B cell (primary cell): ENCODE data around the gene DOCK8. TPM values are rescaled to one million over a fixed set of nuclear protein-coding genes. Genes with fewer than 3 reads are reported as not detected.

Source experiments
- ATAC-seq: fragments of 200-7000 bp; cut with Tn5 transposase; one replicate; pipeline ENCODE4 v1.10.0; 2021; ENCODE audit warnings: low read depth, mild to moderate bottlenecking, moderate number of reproducible peaks, moderate library complexity
- CTCF ChIA-PET: fragments of 350-600 bp; sonication (Branson Sonifier 250); formaldehyde crosslinking; loops from one replicate; lab custom pipeline; 2021; ENCODE audit warnings: antibody characterized with exemption, inconsistent platforms; lab: Charles Lee
- POLR2A ChIA-PET: fragments of 350-600 bp; sonication (Branson Sonifier 250); formaldehyde crosslinking; loops from one replicate; lab custom pipeline; 2021; ENCODE audit warnings: antibody characterized with exemption; lab: Charles Lee
- DNase-seq: peaks from one replicate; pipeline ENCODE4 v3.0.0; 2013
- H2AFZ ChIP-seq: 2 replicates; pipeline ENCODE4 v1.6.1; 2012; ENCODE audit warnings: mild to moderate bottlenecking, low read depth, low read length; ENCODE audit not compliant: insufficient read depth, poor library complexity, severe bottlenecking
- H3K27ac ChIP-seq, 2 donors: 1 replicate in 1 of 2; 2 replicates in 1 of 2; pipeline ENCODE4 v1.5.1; 2012 to 2013; ENCODE audit warnings: low read length in 2 of 2, mild to moderate bottlenecking in 2 of 2, moderate library complexity in 1 of 2
- H3K27me3 ChIP-seq, 4 experiments: fragments of 200-600 bp in 1 of 4; sonication (generic) in 1 of 4; replicated peaks in 1 of 4; 1 replicate in 2 of 4; 2 replicates in 2 of 4; pipeline versions ENCODE4 v1.6.1 to v1.7.0; 2013 to 2016; ENCODE audit warnings: low read length in 3 of 4, mild to moderate bottlenecking in 2 of 4, mixed read lengths in 1 of 4, moderate library complexity in 1 of 4; ENCODE audit not compliant: insufficient read depth in 4 of 4, control insufficient read depth in 3 of 4; ENCODE audit errors: control extremely low read depth in 1 of 4
- H3K36me3 ChIP-seq, 2 experiments: replicated peaks in 1 of 2; 1 replicate in 1 of 2; 2 replicates in 1 of 2; pipeline versions ENCODE4 v1.6.1 to v1.7.1; 2013; ENCODE audit warnings: low read length in 1 of 2; ENCODE audit not compliant: insufficient read depth in 2 of 2, control insufficient read depth in 1 of 2; ENCODE audit errors: control extremely low read depth in 1 of 2, extremely low read depth in 1 of 2
- H3K4me1 ChIP-seq, 2 donors: fragments of 200-600 bp in 1 of 2; sonication (generic) in 1 of 2; 1 replicate in 1 of 2; 2 replicates in 1 of 2; pipeline versions ENCODE4 v1.5.1 to v1.6.1; 2013 to 2017; ENCODE audit warnings: low read length in 2 of 2; ENCODE audit not compliant: control insufficient read depth in 2 of 2, insufficient read depth in 2 of 2
- H3K4me2 ChIP-seq: replicated peaks from 2 replicates; pipeline ENCODE3; 2012; ENCODE audit warnings: mild to moderate bottlenecking, low read depth, low read length; ENCODE audit not compliant: poor library complexity, severe bottlenecking
- H3K4me3 ChIP-seq, 5 experiments: fragments of 200-600 bp in 1 of 5; sonication (generic) in 1 of 5; 1 replicate in 3 of 5; 2 replicates in 2 of 5; pipeline versions ENCODE4 v1.5.1 to v1.7.0; 2011 to 2016; ENCODE audit warnings: low read length in 4 of 5, mild to moderate bottlenecking in 4 of 5, low read depth in 2 of 5, control low read depth in 1 of 5, moderate library complexity in 1 of 5; ENCODE audit not compliant: insufficient read depth in 1 of 5; ENCODE audit errors: control extremely low read depth in 1 of 5, extremely low read depth in 1 of 5
- H3K79me2 ChIP-seq: fragments of 200-600 bp; sonication (generic); one replicate; pipeline ENCODE4 v1.6.0; 2016; ENCODE audit warnings: low read length; ENCODE audit not compliant: control insufficient read depth, insufficient read depth
- H3K9ac ChIP-seq: fragments of 200-600 bp; sonication (generic); 2 replicates; pipeline ENCODE4 v1.6.1; 2017; ENCODE audit warnings: mild to moderate bottlenecking, low read length, moderate library complexity
- H3K9me3 ChIP-seq, 3 donors: one replicate each; pipeline versions ENCODE4 v1.6.1 to v1.7.1; 2013; ENCODE audit warnings: low read length in 2 of 3; ENCODE audit not compliant: control insufficient read depth in 2 of 3, insufficient read depth in 1 of 3; ENCODE audit errors: control extremely low read depth in 1 of 3
- H4K20me1 ChIP-seq: 2 replicates; pipeline ENCODE4 v1.6.0; 2012; ENCODE audit warnings: mild to moderate bottlenecking, low read length; ENCODE audit not compliant: insufficient read depth, control insufficient read depth, poor library complexity, severe bottlenecking
- H3K27ac Mint-ChIP-seq: one replicate; pipeline ENCODE4 v1.8.0; 2021; ENCODE audit warnings: mixed read lengths
- H3K27me3 Mint-ChIP-seq: one replicate; pipeline ENCODE4 v1.8.0; 2021; ENCODE audit warnings: mixed read lengths
- H3K4me1 Mint-ChIP-seq: one replicate; pipeline ENCODE4 v1.8.0; 2021; ENCODE audit warnings: mixed read lengths
- H3K4me3 Mint-ChIP-seq: one replicate; pipeline ENCODE4 v1.8.0; 2021; ENCODE audit warnings: mixed read lengths
- H3K9me3 Mint-ChIP-seq: one replicate; pipeline ENCODE4 v1.8.0; 2022; ENCODE audit warnings: mixed read lengths; ENCODE audit not compliant: insufficient read depth
- CTCF ChIP-seq: fragments of 200-600 bp; IDR thresholded peaks from one replicate; pipeline ENCODE4 v1.8.0; 2022; ENCODE audit warnings: antibody characterized with exemption, mild to moderate bottlenecking
- EZH2 ChIP-seq: IDR thresholded peaks from 2 replicates; pipeline ENCODE4 v1.6.1; 2012; ENCODE audit warnings: borderline replicate concordance, low read depth, mild to moderate bottlenecking, moderate library complexity, low read length; ENCODE audit not compliant: insufficient read depth, poor library complexity, severe bottlenecking
- WGBS: methylation state at CpG from one replicate; pipeline ENCODE4 v1.1.5; 2013; ENCODE audit warnings: missing lambda C conversion rate; ENCODE audit not compliant: insufficient coverage; 5-methylcytosine and 5-hydroxymethylcytosine counted together
- intact Hi-C: fragments of 100-400 bp; cut with micrococcal nuclease; formaldehyde crosslinking; loops from one replicate; pipeline ENCODE4 v1.10.0; 2022
- polyA plus RNA-seq: library from polyadenylated mRNA; depleted of rRNA; stranded (reverse); fragments of >200 nt; gene quantifications from 2 replicates; pipeline ENCODE4 v1.2.3, GENCODE V29; 2012
- total RNA-seq, 2 donors: library from RNA; stranded (reverse); fragments of 120-200 nt in 1 of 2; gene quantifications; 1 replicate in 1 of 2; 2 replicates in 1 of 2; pipeline versions ENCODE4 v1.2.3 to v1.2.4, GENCODE V29; 2013 to 2022

DOCK8 gene
- total and polyA plus RNA-seq, 2 donors (not counting 1 experiment from before 2014, with no cell fraction given) = 47.6 to 288 TPM

DNA sequence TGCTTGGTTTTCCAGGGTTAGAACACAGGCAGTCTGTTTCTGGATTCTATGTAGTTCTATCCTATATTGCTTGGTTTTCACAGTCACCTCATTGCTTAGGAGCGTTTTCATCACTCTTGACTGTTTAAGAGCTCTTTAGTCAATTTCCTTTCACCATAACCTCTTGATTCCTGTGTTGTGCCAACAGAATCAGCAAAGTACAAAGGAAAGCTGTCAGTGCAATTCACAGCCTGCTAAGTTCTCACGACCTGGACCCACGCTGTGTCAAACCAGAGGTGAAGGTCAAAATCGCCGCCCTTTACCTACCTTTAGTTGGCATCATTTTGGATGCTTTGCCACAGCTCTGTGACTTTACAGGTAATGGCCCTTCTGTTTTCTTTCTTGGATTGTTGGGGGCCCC is 199.9 kb downstream of the DOCK8 start:
- peaks cover 5 to 54% of the 10 kb centered on the region in 2 experiments for H3K36me3 ChIP-seq
- TF ChIP-seq EZH2 = no peak
- TF ChIP-seq CTCF = no peak
- intact Hi-C loops = no loop called here
- H3K79me2 ChIP-seq = no peaks in the 10 kb centered on the region
- POLR2A ChIA-PET = no interaction called here
- H3K27ac Mint-ChIP-seq = no peak overlapping the region
- CTCF ChIA-PET = no interaction called here
- H3K9me3 Mint-ChIP-seq = no peaks in the 10 kb centered on the region
- H4K20me1 ChIP-seq = no peaks in the 10 kb centered on the region
- no peak overlapping the region for H2AFZ ChIP-seq
- H3K4me1 Mint-ChIP-seq = no peaks in the 10 kb centered on the region
- no peaks in the 10 kb centered on the region for H3K27me3 ChIP-seq
- H3K9ac ChIP-seq = no peak overlapping the region
- no peak overlapping the region for H3K4me3 Mint-ChIP-seq
- 100% methylated on average over 5 of the region's 5 CpGs for WGBS
- H3K27me3 Mint-ChIP-seq = no peaks in the 10 kb centered on the region
- H3K4me1 ChIP-seq = no peaks in the 10 kb centered on the region
- DNase-seq (no peak), ATAC-seq (no peak)
- no peak overlapping the region for H3K27ac ChIP-seq
- H3K4me2 ChIP-seq = no peak overlapping the region
- no peak overlapping the region for H3K4me3 ChIP-seq
- H3K9me3 ChIP-seq = no peaks in the 10 kb centered on the region

DNA sequence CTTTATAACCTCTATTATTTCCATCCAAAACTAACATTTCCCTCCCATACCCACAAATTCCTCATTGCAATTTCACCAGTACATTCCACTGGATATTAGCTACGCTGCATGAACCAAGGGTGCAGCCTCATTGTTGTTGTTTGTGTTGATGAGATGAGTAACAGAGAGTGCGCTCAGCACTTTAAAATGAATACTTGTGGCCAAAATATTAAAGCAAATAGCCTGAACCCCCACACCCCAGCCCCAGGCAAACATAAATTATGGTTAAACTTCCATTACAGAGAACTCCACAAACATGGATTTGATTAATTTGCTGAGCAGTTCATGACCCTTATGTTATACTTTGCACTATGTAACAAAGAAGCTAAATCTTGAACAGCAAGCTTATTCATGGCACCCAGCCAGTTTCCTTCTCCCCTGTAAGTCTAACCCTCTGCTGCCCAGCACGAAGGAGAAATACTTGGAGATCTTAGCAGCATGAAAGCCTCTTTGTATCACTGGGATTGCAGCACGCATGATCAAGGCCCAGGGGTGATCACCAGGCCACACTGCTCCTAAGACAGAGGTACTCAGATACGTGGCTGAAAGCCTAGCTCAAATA is 205.0 kb downstream of the DOCK8 start:
- Histone ChIP-seq H3K79me2 (no peaks in the 10 kb centered on the region), H3K27me3 (no peaks in the 10 kb centered on the region), H3K27ac (no peak overlapping the region), H3K36me3 (peaks cover 6 to 89% of the 10 kb centered on the region in 2 experiments), H3K9ac (no peak overlapping the region), H2AFZ (no peak overlapping the region), H3K4me2 (no peak overlapping the region), H3K4me3 (no peak overlapping the region), H3K4me1 (no peaks in the 10 kb centered on the region), H4K20me1 (no peaks in the 10 kb centered on the region), H3K9me3 (no peaks in the 10 kb centered on the region)
- ATAC-seq (no peak), DNase-seq (no peak)
- H3K27ac Mint-ChIP-seq = no peak overlapping the region
- H3K27me3 Mint-ChIP-seq = no peaks in the 10 kb centered on the region
- no peaks in the 10 kb centered on the region for H3K4me1 Mint-ChIP-seq
- no peak overlapping the region for H3K4me3 Mint-ChIP-seq
- TF ChIP-seq CTCF (no peak), EZH2 (no peak)
- ChIA-PET POLR2A (no interaction called here), CTCF (no interaction called here)
- intact Hi-C loops = no loop called here
- H3K9me3 Mint-ChIP-seq = no peaks in the 10 kb centered on the region
- WGBS = 100% methylated on average over 3 of the region's 5 CpGs
